Left hindlimb (tissue), 1 donor: ENCODE data around the gene ADAMTS16.

Source experiments
- DNase-seq: peaks from one replicate; pipeline ENCODE4 v3.0.0-alpha.2; 2018

The ADAMTS16 gene

DNA sequence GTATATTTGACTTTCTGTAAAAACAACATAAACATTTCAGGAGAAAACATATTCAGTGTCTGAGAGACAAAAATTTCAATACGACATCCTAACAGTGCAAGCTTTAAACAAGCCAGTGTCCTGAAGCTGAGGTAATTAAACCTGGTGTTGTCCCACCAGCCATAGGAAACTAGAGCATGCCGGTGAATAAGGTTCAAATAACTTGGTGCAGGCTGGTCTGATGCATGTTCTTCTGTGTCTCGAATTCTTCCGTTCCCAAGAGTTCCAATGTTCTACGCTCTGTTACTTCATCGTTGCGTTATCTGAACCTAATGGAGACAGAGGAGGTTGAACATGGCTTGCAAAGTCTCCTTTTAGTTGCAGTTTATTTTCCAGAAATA is 48.9 kb downstream of the ADAMTS16 start:
- no peak for DNase-seq

DNA sequence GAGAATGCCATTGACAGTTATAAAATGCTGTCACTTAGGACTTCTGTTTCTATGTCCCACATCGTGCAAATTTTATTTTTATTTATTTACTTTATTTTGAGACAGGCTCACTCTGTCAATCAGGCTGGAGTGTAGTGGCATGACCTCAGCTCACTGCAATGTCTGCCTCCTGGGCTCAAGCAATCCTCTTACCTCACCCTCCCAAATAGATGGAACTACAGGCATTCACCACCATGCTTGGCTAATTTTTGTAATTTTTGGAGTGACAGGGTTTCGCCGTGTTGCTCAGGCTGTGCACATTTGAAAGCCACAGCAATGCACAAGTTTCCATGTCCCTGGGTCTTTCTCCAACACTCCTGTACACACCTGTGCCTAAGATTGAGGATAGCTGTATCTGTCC is 51.8 kb downstream of the ADAMTS16 start:
- DNase-seq, result no peak

DNA sequence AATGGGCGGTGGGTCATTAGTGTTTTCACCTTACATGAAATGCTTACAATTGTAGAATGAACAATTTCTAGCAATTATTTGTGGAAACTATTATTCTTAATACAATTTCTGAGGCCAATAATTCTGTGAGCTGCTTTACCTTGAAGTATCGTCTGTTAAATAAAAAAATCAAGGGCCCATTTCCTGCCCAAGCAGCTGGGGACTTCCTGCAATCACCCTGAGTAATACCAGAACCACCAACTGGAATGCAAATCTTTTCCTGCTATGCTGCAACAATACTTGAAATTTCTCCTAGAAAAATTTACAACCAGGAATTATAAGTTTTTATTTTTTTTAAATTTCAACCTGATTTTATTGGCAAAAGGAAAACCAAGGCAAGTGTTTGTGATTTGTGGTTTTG is 52.6 kb downstream of the ADAMTS16 start:
- DNase-seq, result no peak

DNA sequence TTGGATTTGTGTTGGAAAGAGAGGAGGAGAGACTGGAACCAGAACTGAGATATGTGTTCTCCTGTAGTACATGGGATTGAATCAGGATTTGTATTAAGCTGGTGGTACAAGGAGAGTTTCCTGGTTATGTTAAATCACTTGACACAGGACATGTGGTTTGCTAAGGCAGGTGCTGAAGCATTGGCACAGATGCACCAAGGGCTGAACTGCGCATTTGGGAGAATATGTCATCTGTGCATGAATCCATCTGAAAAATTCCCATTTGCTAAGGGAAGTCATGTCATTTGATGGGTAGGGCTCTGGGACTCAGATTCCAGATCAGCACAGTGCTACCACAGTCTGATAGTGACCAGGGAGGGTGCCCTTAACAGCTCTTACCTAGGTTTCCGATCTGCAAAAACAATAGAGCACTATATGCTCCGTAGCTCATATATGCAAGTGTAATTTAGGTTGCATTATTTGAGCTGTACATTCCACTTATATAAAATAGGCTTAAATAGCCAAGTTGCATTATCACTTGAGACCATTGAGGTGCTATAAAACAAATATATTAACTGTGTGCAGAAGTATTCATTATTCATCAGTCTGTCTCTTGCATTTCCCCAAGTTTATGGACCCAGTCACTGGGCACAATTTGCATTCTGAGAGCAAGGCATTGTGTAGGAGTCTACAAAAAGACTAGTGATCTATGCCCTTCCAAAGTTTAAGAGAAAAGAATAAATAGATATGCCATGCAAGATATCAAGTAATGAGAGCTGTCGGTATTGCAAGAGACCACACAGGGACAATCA is 55.2 kb downstream of the ADAMTS16 start:
- DNase-seq, result no peak

DNA sequence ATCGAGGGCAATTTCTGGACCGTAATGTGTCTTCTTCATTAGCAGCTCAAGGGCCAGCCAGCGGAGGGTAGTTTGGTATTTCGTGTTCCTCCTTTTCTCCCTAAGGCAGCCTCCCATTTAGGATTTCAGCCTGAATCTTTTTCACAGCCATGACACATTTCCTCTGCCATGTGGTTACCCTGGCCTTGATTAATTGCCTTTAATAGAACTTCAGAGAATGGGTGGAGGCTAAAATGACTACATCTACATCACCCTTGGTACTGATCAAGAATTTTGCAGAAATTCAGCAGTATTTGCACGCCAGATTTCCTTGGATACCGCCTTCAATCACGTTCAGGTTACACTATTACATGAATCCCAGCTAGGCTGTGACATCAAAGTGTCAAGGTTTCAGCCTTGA is 58.0 kb downstream of the ADAMTS16 start:
- no peak for DNase-seq

DNA sequence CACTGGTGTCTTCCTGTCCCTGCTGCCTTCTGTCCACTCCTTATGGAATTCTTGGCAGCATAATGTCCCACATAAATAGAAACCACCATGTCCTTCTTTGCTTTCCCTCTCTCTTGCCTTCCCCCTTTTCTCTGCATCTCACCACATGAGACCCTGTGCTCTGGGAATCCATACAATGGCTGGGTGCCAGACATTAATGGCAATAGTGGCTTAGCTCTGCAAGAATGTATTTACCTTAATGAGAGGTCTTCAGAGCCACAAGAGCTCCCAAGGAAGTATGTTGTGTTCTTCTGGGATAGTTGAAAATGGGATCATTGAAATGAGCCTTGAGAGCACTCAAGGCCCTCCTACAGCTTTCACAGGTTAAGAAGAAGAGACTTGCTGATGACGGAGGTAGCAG is 58.7 kb downstream of the ADAMTS16 start:
- DNase-seq, result no peak

DNA sequence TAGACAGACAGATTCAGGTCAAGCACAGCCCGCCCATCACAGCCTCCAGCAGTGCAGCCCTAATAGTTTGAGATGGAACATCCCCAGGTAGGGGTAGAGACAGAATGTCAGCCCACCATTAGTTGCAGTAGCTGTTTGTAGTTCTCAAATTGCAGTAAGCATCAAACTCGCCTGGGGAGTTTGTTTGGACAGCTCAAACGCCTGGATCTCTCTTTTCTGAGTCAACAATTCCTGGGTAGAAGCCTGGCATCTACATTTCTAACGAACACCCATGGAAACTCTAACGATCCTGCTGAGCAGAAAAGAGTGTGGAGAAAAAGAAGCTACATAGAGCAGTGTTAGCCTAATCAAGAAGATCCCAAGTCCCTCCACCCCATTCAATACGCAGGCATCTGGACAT is 59.4 kb downstream of the ADAMTS16 start:
- DNase-seq, result no peak

DNA sequence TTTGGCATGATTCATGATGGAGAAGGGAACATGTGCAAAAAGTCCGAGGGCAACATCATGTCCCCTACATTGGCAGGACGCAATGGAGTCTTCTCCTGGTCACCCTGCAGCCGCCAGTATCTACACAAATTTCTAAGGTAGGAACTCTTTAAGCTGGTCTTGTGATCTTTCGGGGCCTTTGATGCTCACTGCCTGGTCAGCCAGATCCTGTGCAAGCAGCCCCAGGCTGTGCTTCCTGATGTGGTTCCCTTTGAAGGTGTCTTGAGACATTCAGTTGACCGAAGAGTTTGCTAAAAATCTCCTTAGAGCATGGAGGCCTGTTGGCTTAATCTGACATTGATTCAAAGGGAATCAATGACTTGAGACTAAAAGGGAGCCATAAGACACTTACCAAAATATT is 60.0 kb downstream of the ADAMTS16 start:
- no peak for DNase-seq

DNA sequence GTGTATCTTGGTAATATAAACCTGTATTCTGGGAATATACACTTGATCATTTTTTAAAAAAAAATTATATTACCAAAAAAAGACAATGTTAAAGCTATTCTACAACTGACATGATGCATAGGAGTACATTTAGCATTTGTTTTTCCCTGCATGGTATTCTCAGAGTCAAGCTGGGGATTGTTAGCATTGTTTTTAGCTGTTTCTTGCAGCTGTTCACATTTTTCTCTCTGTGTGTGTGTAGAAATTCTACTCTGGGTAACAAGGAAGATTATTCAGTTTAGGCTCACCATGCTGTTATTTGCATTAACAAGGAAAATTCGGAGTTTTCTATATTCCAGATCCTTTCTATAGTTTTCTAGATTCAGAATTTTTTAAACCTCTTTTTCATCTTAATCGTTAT is 62.2 kb downstream of the ADAMTS16 start:
- no peak for DNase-seq

DNA sequence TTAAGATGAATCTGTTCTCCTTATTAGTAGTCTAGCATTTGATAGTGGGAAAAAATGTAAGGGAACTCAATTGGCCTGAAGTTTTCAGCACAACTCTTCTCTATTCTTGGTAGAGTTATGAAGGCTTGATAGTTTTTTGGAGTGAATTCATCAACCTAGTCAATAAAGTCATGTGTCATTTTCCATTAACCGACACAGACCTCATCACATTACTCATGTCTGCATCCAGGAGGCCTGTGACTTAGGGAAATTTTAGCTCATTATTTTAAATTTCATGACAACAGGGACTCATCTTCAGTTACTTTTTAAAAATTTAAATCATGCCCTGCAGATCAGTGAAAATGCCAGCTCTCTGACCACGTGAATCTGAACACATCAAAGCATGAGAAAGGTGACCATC is 63.3 kb downstream of the ADAMTS16 start:
- no peak for DNase-seq

DNA sequence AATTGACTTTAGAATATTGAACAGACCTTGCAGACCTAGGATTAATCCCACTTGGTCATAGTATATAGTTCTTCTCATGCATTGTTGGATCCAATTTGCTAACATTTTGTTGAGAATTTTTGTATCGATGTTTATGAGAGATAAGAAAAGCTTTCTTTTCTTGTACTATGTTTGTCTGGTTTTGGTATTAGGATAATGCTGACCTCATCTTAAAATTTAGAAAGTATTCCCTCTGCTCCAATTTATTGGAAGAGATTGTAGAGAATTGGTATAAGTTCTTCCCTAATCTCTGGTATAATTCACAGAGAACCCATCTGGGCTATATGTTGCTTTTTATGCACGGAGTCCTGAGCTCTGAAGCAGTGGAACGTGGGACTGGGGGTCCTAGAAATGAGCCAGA is 67.7 kb downstream of the ADAMTS16 start:
- no peak for DNase-seq

DNA sequence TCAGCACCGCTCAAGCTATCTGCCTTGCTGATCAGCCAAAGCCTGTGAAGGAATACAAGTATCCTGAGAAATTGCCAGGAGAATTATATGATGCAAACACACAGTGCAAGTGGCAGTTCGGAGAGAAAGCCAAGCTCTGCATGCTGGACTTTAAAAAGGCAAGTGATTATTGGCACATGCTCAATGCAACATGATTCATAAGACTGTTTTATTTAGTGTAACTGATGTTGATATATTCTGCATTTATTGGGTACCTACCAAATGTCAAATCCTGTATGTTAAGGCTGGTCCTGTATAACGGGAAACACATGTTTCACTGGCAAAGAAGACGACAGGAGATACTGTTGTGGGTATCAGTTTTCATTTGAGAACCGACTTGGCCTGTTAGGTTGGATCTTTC is 69.0 kb downstream of the ADAMTS16 start:
- no peak for DNase-seq

DNA sequence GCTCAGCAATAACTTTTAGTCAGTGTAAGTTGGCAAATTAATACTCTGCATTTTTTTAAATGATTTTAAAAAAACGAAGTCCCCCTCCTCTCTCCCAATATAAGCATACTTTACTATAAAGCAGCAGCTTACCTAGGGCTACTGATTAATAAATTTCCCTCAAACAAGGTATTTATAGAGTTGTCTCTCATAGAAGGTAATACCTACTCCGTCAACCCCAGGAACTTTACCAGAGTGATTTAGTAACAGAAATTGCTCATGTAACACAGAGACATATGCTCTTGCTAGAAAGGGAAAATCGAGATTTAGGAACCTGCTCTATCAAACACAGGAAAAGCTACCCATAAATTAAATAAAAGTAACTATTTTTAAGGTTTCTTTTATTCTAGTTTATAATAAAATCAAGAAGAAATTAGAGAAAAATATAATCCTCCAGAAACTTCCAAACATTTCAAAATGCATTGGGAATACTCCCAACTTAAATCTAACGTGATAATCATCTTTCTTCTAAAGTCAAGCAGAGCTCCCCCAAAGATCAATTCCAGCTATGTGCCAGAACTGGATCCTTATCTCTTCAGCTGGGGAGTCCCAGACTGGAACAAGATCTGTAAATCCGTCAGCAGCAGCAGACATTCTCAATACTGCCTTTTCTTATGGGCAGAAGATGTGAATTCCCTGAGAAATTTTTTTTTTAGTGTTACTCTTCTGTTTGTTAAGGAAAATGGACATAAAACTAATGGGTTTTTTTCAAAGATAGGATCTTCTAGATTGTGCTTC is 69.6 kb downstream of the ADAMTS16 start:
- DNase-seq, result no peak

DNA sequence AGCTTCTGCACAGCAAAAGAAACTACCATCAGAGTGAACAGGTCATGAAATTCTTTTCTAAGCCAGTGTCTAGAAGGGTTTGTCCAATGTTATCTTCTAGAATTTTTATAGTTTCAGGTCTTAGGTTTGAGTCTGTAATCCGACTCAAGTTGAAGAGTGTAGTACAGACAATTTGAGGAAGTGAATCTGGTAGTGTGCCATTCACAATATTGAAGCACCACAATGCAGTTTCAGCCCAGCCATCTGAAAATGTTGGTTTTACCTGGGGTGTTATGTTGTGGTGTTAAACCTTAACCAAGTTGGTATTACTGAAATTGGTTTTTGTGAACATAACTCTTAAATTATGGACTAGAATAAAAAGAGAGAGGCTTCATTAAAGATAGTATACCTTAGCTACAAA is 77.2 kb downstream of the ADAMTS16 start:
- DNase-seq, result no peak

DNA sequence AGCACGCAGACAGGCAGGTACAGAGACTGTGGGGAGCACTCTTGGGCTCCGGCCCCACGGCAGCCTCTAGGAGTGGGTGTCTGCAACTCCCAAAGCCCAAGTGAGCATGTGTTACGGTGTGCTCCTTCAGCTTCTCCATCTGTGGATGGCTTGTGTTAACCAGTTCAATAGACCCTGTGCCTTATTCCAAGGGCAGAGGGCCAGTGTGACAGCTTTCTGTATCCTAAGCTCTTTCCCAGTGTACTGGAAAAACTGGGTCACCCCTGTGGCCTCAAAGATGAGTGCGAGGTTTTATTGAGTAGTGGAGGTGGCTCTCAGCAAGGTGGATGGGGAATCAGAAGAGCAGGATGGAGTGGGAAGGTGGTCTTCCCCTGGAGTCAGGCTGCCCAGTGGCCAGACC is 78.3 kb downstream of the ADAMTS16 start:
- no peak for DNase-seq

DNA sequence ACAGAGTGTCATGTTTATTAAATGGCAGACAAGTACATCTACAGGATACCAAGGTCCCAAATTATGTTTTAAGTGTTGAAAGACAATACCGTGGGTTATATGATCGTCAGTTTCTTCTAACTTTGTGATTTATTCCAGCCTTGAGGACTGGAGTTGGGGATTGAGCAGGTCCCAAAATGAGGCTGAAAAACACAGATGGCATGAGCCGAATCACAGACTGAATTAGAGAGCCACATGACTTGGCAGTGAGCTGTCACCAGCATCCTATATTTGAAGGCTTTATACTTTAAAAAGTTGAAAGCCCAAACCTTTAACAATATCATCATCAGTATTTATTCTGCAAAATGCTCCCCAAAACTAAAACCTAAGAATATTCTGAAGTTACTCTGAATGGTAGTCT is 79.4 kb downstream of the ADAMTS16 start:
- DNase-seq, result no peak

DNA sequence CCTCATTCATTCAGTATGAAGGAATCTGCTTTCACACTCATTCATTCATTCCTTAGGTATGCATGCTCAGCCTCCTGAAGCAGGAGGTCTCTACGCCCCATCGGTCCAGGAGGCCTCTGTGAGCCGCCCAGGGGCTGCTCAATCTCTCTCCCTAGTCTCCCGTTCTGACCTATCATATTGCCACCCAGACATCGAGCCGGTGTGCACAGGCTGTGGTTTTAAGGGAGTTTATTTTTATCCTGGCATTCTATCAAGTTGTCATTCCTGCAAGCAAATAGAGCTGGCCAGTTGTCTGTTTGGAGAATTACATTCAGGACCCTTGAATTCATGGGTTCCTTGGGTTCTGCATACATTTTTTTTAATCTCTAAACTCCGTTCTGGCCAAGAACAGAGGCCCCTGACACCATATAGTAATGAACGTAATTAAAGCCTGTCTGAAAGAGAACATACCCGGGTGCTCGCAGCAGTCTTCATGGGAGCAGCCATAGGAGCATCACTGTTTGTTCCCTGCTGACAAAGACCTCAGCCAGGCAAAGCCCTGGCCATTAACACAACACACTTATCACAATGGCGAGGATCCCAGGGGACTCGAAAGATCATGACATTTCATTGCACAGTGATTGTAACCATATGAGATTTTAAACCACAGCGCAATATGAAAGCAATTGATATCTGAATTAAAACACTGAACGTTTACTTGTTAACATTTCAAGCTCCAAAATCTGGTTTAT is 80.9 kb downstream of the ADAMTS16 start:
- DNase-seq, result no peak

DNA sequence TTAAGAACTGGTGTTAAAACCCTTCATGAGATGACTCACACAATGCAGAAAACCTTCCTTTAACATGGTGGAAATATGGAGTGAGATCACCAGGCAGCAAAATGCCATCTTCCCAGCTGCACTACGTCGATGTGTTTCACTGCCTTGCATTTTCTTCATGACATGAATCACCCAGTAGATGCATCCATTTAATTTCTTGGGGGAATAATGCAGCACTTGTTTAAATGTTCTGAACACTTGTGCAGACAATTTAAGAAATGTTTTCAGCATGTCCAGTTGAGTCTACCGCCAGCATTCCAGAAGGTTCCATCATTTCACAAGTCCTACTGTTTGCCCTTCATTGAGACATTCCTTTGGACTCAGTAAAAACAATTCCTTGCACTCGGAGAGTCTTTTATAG is 81.6 kb downstream of the ADAMTS16 start:
- DNase-seq, result no peak

DNA sequence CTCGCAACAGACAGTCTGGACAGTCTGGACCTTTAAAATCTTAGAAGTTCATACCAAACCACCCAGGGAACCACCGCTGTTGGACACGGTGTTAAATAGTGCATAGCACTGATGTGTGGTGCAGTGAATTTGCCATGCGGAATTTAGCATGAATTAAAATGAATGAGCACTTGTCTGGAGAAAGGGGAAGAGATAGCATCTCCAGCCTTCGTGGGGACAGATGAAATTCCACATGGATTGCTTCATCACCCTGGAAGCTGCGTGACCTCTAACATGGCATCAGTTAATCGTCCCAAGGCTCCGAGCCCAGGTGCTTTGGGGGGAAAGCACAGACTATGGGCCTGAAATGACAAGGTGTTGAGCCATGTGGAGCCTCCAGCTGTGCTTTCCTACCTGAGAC is 91.4 kb downstream of the ADAMTS16 start:
- no peak for DNase-seq

DNA sequence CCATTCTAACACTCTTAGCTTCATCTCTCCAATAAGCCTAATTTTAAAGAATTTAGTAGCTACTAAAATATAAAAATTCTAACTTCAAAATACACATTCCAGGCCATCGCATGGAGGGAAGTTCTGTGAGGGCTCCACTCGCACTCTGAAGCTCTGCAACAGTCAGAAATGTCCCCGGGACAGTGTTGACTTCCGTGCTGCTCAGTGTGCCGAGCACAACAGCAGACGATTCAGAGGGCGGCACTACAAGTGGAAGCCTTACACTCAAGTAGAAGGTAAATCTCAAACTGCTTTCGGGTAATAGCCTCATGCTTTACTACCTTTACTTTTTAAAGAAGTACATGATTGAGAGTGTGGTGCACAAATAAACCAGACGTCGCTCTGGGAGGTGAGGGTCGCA is 94.8 kb downstream of the ADAMTS16 start:
- DNase-seq, result no peak

DNA sequence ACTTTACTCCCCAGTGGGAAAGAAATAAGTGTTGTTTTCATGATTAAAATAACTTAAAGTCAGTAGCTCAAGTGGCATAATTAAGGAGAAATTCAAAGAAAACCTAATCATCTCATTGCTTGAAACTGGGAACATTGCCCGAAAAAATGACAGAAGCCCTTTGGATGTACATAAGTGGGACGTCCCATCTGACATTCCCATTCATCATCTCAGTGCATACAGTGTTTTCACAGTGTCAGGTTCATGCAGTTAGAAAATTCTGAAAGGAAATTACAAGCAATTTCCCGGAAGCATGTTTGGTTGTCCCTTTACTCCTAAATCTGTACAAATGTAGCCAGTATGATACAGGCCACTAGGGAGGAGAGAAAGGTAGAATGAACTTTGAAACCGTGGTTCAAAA is 95.6 kb downstream of the ADAMTS16 start:
- no peak for DNase-seq

DNA sequence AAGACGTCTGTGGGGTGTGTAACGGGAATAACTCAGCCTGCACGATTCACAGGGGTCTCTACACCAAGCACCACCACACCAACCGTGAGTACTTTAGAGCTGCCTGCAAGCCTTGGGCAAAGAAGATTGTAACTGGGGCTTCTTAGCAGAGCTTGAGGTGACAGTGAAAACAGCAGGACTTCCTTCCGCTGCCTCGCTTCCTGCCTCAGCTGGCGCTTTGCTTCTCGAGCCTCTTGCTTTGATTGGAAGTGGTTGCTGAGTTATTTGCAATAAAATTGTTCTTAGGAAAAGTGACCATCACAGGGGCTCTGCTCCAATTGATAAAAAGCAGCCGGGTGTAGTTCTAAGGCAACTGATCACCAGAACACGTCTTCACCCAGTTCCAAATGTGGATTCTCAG is 99.1 kb downstream of the ADAMTS16 start:
- no peak for DNase-seq

DNA sequence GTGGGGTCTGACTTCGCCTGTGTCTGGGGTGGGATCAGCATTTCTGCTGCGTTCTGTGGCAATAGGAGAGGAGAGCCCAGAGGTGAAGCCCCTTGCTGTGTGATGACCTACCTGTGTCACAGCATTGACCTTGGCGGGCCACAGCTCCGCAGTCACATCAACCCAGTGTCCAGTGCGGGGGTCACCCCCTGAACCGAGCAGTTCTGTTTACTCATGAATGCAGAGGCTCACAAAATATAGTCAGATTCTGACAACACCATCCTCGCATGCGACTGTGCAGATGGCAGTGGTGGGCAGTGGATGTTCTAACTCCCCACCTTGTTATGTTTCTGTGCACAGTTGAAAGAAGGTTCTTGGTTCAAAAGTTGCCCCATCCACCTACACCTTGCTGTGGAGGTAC is 100.1 kb downstream of the ADAMTS16 start:
- no peak for DNase-seq

DNA sequence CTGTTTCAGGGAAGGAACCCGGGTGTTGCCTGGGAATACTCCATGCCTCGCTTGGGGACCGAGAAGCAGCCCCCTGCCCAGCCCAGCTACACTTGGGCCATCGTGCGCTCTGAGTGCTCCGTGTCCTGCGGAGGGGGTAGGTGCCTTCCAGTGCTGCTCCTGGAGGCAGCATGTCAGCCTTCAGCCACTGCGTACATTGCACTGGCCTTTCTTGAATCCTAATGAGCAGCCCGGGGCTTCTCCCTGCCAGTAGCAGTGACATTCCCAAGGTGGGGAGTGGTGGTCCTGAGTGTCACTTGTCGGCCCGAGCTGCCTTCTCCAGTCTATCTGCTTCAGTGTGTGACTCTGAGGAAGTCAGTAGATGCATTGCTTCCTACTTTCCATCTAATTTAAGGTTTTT is 101.9 kb downstream of the ADAMTS16 start:
- DNase-seq, result no peak
